ENCODE measurements around the gene BEX4.
"Not testable (repeated sequence)": the region's sequence is repeated elsewhere in the genome, so short reads cannot be mapped to it uniquely, and the experiment has no call there.

The BEX4 gene, protein sequence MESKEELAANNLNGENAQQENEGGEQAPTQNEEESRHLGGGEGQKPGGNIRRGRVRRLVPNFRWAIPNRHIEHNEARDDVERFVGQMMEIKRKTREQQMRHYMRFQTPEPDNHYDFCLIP

DNA sequence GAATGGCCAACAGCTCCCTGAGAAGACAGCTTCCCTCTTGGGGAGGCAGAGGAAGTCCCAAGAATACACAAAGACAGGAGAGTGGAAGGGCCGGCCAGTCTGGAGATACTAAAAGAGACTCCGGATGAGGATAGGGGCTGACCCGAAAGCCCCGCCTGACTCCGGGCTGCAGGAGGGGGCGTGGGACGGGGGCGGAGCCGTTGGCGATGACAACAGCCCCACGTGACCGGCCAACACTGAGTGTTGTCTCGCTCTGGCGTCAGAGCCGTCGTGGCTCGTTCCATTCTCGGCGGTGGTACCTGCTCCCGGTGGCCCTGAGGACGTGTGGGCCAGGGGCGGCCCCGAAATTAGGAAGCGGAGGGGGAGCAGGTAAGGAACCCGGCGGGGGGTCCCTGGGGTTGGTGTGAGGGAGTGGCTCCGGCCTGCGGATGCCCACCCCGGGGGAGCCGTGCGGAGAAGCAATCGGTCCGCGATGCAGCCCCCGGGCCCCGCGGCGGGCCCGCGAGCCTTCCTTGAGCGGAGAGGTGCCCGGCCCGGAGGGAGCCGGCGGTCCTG lies at the start of gene BEX4:
BEX4 (plus strand) TSS at position 239 of the 555 bp plus-strand sequence. CDS start 1,046 bp downstream, outside the sequence.
- DNase-seq, result peak; percentile 42

DNA sequence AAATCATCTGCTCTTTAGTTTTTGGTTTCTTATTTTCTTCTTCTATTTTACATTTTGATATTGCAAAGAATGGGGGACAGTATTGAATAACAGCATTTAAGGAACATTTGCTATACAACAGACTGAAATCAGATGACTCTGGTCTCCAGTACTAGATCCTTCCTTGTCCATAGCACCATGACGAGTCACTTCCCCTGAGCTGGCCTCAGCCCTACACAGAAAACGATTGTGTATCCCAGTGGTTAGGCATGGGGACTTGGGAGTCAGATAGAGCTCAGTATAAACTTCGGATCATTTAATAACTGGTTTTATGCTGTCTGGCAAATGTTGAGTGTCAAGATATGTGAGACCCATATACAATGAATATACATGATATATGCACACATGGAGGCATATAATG lies 44.7 kb upstream of the BEX4 start:
- DNase-seq, result no peak

DNA sequence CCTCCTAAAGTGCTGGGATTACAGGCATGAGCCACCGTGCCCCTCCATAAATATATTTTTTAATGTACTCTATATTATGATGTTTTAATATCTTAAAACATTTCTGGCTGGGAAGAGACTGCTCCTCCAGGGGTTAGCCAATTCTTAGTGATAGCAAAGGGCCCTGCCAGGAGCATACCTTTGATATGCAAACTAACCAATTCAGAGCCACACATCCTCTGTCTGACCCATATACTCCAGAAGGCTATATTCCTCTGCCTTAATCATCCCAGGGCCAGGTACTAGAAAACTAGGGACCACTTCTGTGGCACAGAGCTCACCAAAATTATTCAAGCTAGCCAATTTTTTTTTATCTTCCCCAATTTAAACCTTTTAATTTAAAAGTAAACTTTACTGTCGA lies 43.6 kb upstream of the BEX4 start:
- DNase-seq, result no peak

DNA sequence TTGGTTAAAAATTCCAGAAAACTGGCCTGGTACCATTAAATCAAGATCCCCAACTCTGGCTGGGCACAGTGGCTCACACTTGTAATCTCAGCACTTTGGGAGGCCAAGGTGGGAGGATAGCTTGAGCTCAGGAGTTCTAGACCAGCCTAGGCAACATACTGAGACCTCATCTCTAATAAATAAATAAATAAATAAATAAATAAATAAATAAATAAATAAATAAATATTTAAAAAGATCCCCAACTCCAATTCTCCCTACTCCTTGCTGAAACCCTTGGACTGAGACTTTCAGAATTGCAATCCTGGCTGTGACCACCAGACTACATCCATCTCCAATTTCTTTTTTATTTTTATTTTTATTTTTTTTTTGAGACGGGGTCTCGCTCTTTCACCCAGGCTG lies 39.7 kb upstream of the BEX4 start:
- not testable (repeated sequence) for DNase-seq

DNA sequence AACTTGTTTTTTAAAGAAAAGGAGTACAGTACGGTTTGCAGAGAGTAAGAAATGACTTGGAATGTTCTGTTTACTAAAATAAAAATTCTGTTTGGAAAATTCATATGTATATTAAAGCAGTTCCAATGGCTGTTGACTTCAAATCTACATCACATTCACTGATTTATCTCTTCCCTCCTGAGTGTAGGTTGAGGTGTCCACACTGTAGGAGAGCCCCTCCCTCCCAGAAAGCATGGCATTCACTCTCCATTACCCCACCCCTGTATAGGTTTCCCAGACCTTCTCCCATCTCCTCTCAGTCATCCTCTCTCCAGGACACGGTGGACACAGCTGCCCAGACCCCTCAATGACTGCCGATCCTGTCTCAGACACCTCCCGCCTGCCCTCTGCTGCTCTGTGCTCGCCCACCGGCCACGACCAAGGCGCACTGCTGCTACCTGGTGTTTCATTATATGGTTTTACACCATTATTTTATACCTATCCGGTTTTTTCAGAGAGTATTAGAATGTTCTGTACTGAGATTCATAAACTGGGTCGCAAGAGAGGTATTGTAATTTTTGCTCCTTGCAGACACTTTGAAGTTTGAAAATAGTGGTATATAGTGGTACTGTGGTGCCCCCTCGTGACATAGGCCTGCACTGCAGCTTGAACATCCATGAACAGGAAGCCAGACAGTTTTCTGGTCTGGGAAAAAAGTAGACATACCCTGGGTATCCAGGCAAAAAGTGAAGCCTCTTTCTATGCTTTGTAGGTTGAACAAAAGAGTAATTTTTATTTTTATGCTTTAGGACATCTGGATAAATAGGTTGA lies 38.8 kb upstream of the BEX4 start:
- DNase-seq, result no peak

DNA sequence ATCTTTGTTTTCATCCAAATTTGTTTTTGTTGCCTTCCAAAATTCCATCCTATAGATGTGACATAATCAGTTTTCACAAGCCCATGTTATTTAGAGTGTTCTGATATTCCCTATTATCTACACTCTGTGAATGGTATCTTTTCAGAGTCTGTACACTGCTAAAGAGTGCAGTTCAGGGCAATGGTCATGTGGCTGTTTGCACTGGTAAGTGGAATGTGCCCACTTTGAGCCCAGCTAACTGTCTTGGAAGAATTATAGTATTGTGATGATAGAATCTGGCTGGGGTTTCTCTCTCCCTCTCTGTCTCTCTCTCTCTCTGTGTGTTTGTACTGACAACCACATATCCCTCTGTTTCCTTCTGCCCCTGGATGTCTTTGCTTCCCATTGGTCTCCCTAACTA lies 37.4 kb upstream of the BEX4 start:
- no peak for DNase-seq

DNA sequence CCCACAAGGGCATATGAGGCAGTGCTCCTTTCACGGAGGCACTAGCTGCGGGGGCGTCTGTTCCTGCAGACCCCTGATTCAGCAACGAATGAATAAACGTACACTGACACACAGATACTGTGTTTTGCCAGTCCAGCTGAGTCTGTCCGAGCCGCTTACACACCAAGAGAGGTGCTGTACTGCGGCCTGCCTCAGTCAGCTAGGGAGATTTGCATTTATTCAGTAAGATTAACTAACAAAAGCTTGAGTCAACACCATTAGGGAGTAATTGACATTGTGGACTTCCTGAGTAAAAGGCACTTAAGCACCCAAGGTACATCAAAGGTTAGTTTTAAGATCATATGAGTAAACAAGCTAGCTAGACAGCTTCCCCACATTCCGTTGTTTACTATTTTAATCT lies 31.0 kb upstream of the BEX4 start:
- no peak for DNase-seq

DNA sequence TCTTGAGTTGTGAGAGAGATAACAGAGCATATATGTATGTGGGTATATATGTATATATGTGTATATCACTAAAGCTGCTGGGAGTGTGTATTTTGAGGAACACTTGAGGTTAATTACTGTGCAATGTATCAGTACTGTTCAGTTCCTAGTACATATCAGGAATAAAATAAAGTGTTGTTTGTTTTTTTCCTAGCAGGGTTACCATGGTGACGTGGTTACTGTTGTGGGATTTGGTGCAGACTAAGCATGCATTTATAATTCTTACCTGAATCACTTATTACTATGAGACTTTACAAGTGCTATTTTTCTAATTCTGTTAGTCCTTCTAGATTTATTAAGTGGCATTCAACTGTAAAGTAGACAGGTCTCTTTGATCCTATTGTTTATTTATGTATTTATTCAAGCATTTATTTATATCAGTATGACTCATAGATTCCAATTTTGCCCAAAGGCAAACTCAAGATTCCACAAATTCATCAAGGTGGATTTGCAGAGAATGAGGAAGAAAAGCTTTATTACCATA lies 26.9 kb upstream of the BEX4 start:
- DNase-seq, result no peak

DNA sequence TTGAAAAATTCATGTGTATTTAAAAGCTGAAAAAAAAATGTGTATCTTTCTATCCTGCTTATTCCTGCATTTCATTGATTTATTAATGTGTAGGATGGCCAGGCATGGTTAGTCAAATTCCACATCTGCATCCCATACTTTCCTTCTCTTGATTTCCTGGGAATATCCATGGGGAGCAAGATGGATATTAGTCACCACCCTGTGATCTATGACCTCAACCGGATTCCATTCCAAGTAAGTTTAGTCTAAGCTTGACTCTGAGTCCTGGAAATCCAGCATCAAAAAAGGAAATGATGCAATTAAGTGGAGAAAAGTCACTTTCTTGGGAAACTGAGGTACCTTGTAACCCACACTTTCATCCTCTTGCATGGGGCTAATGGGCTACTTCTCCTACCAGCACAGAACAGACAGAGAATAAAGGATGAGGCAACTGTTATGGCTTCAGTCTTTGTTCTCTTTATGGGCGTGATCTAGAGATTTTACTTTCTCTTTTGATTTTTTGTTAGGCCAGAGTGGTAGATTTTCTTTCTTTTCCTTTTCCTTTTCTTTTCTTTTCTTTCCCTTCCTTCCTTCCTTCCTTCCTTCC lies 17.1 kb upstream of the BEX4 start:
- DNase-seq, result no peak

DNA sequence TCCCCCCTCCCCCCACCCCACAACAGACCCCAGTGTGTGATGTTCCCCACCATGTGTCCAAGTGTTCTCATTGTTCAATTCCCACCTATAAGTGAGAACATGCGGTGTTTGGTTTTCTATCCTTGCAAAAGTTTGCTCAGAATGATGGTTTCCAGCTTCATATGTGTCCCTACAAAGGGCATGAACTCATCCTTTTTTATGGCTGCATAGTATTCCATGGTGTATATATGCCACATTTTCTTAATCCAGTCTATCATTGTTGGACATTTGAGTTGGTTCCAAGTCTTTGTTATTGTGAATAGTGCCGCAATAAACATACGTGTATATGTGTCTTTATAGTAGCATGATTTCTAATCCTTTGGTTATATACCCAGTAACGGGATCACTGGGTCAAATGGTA lies 16.2 kb upstream of the BEX4 start:
- not testable (repeated sequence) for DNase-seq

DNA sequence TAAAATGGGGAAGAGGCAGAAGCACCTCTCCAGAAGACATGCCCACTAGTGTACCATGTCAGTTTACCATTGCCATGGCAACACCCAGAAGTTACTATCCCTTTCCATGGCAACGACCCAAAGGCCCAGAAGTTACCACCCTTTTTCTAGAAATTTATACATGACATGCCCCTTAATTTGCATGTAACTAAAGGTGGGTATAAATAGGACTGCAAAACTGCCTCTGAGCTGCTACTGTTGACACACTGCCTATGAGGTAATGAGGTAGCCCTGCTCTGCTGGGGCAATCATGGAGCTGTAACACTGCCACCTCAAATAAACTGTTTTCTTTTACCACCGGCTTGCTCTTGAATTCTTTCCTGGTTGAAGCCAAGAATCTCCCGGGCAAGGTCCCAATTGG lies 13.9 kb upstream of the BEX4 start:
- DNase-seq, result no peak

DNA sequence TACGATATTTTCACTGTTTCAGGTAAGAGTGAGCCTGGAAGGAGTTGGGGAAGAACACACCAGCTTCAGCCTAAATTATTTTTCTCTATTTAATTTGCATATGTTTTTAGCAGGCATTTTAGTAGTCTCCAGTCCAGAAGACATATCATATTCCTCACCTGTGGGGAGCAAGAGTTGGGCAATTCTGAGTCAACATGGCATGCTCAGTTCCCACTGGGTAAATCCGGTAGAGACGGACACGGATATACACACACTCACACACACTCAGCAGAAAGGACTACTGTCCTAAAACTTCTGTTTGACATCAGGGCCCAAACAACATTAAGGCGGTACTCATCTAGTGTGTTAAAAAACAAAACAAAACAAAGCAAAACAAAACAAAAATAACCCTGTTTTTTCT lies 4.9 kb upstream of the BEX4 start:
- no peak for DNase-seq

DNA sequence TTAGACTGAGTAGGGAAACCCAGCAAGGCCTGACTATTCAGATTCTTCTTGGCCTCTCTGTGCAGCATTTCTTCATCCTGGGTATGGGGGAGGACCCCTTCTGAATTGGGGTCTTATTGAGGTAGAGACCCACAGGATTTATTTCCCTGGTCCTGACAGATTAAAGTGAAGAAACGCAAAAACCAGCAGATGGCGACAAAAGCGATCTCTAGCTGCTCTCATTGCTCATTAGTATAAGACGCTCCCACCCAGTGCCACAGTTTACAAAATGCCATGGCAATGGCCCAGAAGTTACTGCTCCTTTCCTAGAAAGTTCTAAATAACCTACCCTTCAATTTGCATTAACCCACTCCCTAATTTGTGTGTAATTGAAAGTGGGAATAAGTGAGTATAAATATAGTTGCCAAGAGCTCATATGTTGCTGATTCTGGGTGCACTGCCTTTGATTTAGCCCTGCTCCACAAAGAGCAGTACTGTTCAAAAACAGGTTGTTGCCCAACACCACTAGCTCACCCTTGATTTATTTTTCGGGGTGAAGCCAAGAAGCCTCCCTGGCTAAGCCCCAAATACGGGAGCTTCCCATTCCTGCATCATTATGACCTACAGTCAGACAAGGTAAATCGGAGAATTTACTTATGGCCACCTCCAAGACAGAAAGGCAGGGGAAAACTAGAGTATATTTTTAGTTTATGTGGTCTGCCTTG lies 3.7 kb upstream of the BEX4 start:
- peak; percentile 1 for DNase-seq

DNA sequence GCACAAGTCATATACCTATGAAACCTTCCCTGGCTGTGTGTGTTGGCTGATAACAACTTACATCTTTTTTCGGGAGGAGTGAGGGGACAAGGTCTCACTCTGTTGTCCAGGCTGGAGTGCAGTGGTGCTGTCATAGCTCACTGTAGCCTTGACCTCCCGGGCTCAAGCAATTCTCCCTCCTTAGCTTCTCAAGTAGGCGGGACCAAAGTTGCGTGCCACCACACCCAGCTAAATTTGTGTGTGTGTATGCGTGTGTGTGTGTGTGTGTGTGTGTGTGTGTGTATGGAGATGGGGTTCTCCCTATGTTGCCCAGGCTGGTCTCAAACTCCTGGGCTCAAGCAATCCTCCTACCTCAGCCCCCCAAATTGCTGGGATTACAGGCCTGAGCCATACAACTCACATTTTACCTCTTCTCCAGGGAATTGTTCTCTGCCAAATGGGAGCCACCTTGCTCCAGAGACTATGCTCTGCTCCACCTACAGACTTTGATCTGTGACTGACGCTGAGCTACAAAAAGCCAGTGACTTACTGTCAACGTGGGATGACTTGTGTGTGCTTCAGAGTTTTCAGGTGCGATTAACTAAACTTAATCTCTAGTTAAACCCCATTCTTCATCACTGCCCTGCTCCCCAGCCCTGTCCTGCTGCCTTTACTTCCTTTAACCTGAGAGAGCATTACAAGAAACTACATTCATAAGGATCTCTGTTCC lies 2.0 kb upstream of the BEX4 start:
- no peak for DNase-seq

DNA sequence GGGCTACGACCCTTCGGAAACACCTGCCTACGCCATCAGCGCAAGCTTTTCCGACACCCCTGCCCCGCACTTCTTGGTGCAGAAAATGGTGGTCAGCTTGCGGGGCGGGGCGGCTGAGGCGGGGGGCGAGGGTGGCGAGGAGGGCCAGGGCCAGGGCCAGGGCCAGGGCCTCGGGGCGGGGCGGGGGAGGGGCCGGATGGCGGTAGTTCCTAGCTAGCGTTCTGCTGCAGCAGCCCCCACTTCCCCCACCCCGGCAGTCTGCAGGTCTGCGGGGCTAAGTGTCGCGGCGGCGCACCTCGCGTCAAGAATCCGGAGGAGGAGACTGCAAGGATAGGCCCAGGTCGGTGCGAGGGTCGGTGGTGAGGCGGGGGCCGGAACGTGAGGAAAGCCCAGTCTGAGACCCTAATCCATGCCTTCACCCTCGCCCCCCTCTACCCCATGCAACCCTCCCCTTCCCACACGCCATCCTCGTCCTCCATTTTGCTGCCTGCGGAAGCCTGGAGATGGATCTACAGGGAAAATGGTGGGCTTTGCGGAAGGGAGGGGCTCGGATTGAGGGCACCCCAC lies 600 bp downstream of the BEX4 start:
- peak; percentile 19 for DNase-seq

DNA sequence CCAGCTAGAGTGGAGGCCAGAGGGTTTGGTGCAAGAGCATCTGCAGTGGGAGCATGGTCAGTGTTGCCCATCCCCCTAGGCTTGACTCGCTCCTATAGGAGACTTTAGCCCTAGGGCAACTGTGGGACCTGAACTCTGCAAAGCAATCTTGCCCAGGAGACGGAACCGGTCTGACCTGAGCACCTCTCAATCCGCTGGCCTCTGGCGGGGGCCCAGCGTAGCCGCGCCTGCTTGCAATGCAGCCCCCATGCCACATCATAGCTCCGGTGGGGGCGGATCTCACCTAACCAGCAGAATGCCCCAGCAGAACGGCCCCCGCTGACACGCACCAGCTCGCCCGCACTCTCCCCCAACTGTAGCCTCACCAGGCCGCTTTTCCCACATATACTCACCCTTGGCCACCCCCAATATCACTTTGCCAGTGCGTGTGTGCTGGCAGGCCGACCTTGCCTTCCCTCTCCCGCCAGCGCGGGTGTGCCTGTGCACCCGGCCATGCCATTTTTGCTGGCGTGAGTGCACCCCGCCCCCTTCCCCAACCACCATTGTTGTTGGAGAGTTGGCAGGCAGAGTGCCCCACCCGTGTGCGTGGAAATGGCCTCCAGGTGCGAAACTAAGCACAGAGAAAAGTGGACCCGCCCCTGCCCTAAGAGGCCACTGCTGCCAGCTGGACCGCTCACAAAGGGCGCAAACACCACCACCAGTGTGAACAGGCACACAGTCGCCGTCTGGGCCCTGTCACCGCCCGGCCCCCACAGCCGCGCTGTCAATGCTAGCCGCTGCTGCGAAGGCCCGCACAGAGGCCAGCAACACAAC lies 5.8 kb downstream of the BEX4 start:
- no peak for DNase-seq

DNA sequence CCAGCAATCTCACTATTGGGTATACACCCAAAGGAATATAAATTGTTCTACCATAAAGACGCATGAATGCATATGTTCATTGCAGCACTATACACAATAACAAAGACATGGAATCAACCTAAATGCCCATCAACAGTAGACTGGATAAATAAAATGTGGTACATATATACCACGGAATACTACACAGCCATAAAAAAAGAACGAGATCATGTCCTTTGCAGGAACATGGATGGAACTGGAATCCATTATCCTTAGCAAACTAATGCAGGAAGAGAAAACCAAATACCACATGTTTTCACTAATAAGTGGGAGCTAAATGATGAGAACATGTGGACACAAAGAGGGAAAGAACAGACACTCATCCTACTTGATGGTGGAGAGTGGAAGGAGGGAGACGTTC lies 11.0 kb downstream of the BEX4 start:
- DNase-seq, result not testable (repeated sequence)

DNA sequence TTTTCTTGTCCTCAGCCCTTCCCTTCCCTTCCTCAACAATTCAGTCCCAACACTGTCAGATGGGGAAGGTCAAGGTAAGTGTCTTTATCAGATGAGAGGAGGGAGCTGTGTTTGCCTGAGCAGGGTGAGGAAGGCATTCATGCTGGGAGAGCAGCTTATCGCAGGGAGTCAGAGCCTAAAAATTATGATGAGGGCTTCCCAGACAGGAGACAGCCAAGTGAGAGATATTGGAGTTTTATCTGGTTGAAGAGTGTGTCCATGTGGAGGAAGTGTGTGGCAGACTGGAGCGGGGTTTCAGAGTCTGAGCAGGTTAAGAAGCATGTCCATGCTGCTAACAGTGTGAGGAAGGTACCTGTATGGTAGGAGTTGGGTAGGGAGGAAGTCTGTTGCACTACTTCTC lies 18.4 kb downstream of the BEX4 start:
- no peak for DNase-seq

DNA sequence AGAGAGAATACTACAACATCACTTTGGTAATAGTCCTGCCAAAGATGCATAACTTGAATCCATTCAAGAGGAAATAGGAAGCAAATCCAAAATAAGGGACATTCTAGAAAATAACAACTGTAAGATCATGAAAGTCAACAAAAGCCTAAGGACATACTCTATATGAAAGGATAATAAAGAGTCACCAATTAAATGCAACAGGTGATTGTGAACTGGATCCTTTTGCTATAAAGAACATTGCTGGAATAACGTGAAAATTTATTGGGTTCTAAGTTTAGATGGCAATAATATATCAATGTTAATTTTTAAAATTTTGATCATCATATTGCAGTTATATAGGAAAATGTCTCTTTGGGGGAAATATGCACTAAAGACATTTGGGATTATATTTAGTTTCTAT lies 20.0 kb downstream of the BEX4 start:
- DNase-seq, result no peak

DNA sequence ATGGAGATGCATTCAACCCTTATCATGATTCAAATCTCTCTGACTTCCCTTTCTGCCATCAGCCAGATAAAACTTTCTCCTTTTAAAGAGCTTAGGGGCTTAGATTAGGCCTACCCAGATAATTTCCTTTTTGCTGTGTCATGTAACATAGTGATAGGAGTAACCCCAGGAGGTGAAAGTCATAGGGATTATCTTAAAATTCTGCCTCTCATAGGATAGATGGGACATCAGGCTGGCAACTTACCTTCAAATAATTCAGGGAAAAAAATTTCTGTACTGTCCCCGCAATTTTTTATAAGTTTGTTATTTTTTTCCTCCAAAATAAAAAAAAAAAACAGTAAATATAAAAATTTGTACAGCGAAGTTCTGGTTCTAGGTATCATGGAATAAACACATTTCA lies 20.7 kb downstream of the BEX4 start:
- not testable (repeated sequence) for DNase-seq

DNA sequence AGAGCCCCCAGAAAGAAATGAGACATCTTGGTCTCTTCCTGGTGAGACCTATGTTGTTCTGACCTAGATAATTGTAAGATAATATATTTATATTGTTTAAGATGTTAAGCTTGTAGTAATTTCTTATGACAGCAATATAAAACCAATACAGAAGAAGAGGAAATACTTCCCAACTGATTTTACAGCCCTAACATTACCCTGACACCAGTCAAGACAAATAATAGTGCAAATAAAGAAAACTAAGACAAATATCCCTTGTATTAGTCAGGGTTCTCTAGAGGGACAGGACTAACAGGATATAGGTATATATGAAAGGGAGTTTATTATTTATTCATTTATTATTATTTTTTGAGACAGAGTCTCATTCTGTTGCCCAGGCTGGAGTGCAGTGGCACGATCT lies 21.4 kb downstream of the BEX4 start:
- DNase-seq, result no peak
